ENCODE measurements around the gene ITGB1.
A peak's percentile ranks its signal among the peaks of the same experiment; 100 is the strongest.

Gene ITGB1

DNA sequence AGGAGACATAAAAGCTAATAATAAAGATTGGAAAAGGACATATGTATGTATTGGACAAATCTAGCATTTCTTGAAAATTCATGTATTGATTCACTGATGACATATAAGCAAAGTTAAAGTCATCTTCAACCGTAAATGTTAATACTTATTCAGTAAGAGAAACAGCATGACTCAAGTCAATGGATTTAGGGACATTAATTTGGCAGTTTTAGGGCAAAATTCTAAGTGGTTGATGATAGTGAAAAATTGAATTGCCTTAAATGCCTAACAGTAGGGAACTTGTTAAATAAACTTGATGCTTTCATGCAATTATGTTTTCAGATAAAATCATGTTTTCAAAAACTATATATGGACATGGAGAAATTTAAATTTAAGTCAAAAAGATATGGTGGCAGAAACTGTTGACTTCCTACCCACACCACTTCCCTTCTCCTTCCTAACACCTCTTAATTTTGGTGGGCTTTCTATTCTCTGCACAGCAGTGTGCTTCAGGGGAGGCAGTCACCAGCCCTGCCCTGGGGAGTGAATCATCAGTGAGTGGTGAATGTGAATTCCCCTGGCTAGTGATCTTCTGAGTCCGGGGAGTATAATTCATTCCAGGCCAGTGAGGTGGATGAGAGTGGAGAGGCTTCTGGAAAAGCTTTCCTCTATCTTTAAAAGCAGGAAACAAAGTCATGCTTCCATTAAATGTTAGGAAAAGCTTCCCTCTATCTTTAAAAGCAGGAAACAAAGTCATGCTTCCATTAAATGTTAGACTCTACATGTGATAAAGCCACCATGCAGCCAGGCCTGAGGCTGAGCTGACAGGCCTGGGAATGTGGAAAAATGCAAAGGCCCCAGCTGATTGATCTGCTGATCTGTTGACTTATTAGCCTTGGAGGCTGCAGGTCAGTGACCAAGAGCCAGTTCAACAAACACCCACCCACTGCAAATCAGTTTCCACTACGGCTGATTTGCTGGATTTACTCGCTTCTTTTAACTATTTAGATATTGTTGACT is 25.2 kb upstream of the ITGB1 start:
- Histone ChIP-seq H3F3A (ENCODE audit: control insufficient read depth, insufficient read depth) (peaks cover 14% of the 10 kb centered on the region), H3K4me1 (ENCODE audit: control insufficient read depth, low read length) (peaks cover 90% of the 10 kb centered on the region), H3K79me2 (ENCODE audit: control insufficient read depth, low read length) (peaks cover 4% of the 10 kb centered on the region; the same call in 1 of the 2 replicates), H3K4me2 (ENCODE audit: low read length) (peak overlapping the region; percentile 91), H4K20me1 (ENCODE audit: control insufficient read depth, insufficient read depth, low read depth, low read length) (no peaks in the 10 kb centered on the region), H3K27ac (ENCODE audit: low read depth, low read length) (peak overlapping the region; percentile 85), H3K36me3 (ENCODE audit: control insufficient read depth, low read length) (no peaks in the 10 kb centered on the region), H3K9me2 (replicated peaks; ENCODE audit: control insufficient read depth, low read length) (no peaks in the 10 kb centered on the region), H3K9me3 (ENCODE audit: control insufficient read depth, insufficient read depth, low read length) (no peaks in the 10 kb centered on the region), H3K27me3 (ENCODE audit: control insufficient read depth, low read length) (no peaks in the 10 kb centered on the region), H3K4me3 (ENCODE audit: low read length) (peak overlapping the region; percentile 13; the same call in 1 of the 2 replicates)
- no peak for TF ChIP-seq EZH2phosphoT487 (IDR thresholded peaks at IDR 0.05; ENCODE audit: borderline replicate concordance, low read length)
- TF ChIP-seq, protein P1, sequence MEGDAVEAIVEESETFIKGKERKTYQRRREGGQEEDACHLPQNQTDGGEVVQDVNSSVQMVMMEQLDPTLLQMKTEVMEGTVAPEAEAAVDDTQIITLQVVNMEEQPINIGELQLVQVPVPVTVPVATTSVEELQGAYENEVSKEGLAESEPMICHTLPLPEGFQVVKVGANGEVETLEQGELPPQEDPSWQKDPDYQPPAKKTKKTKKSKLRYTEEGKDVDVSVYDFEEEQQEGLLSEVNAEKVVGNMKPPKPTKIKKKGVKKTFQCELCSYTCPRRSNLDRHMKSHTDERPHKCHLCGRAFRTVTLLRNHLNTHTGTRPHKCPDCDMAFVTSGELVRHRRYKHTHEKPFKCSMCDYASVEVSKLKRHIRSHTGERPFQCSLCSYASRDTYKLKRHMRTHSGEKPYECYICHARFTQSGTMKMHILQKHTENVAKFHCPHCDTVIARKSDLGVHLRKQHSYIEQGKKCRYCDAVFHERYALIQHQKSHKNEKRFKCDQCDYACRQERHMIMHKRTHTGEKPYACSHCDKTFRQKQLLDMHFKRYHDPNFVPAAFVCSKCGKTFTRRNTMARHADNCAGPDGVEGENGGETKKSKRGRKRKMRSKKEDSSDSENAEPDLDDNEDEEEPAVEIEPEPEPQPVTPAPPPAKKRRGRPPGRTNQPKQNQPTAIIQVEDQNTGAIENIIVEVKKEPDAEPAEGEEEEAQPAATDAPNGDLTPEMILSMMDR (IDR thresholded peaks at IDR 0.05; ENCODE audit: low read depth, low read length, poor library complexity, severe bottlenecking): no peak

DNA sequence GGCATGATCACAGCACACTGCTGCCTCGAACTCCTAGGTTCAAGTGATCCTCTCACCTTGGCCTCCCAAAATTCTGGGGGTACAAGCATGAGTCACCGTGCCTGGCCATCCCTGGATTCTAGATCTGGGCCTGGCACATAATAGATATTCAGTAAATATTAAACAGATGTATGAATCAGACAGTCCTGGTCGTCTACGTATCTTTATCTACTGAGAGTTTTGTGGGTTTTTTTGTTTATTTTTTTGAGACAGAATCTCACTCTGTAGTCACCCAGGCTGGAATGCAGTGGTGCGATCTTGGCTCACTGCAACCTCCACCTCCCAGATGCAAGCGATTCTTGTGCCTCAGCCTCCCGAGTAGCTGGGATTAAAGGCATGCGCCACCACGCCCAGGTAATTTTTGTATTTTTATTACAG is 24.3 kb upstream of the ITGB1 start:
- no peak for TF ChIP-seq EZH2phosphoT487 (IDR thresholded peaks at IDR 0.05; ENCODE audit: borderline replicate concordance, low read length)
- TF ChIP-seq, protein P1 (IDR thresholded peaks at IDR 0.05; ENCODE audit: low read depth, low read length, poor library complexity, severe bottlenecking): no peak
- Histone ChIP-seq H3K79me2 (ENCODE audit: control insufficient read depth, low read length) (peaks cover 4% of the 10 kb centered on the region; the same call in 1 of the 2 replicates), H3K4me3 (ENCODE audit: low read length) (peak overlapping the region; percentile 75; the same call in 1 of the 2 replicates), H3F3A (ENCODE audit: control insufficient read depth, insufficient read depth) (peaks cover 14% of the 10 kb centered on the region), H4K20me1 (ENCODE audit: control insufficient read depth, insufficient read depth, low read depth, low read length) (no peaks in the 10 kb centered on the region), H3K9me3 (ENCODE audit: control insufficient read depth, insufficient read depth, low read length) (no peaks in the 10 kb centered on the region), H3K4me2 (ENCODE audit: low read length) (peak overlapping the region; percentile 91), H3K9me2 (replicated peaks; ENCODE audit: control insufficient read depth, low read length) (no peaks in the 10 kb centered on the region), H3K36me3 (ENCODE audit: control insufficient read depth, low read length) (no peaks in the 10 kb centered on the region), H3K27ac (ENCODE audit: low read depth, low read length) (peak overlapping the region; percentile 85), H3K27me3 (ENCODE audit: control insufficient read depth, low read length) (no peaks in the 10 kb centered on the region), H3K4me1 (ENCODE audit: control insufficient read depth, low read length) (peaks cover 85% of the 10 kb centered on the region)

GRCh38 chr10:32981760-32982159 is 23.7 kb upstream of the ITGB1 start:
- peaks cover 4% of the 10 kb centered on the region; the same call in 1 of the 2 replicates for H3K79me2 ChIP-seq (ENCODE audit: control insufficient read depth, low read length)
- peak overlapping the region; percentile 91 for H3K4me2 ChIP-seq (ENCODE audit: low read length)
- TF ChIP-seq, protein P1 (IDR thresholded peaks at IDR 0.05; ENCODE audit: low read depth, low read length, poor library complexity, severe bottlenecking): no peak
- no peak for TF ChIP-seq EZH2phosphoT487 (IDR thresholded peaks at IDR 0.05; ENCODE audit: borderline replicate concordance, low read length)
- no peaks in the 10 kb centered on the region for H3K36me3 ChIP-seq (ENCODE audit: control insufficient read depth, low read length)
- no peaks in the 10 kb centered on the region for H3K27me3 ChIP-seq (ENCODE audit: control insufficient read depth, low read length)
- peak overlapping the region; percentile 75 for H3K4me3 ChIP-seq (ENCODE audit: low read length)
- peak overlapping the region; percentile 85 for H3K27ac ChIP-seq (ENCODE audit: low read depth, low read length)
- peaks cover 14% of the 10 kb centered on the region for H3F3A ChIP-seq (ENCODE audit: control insufficient read depth, insufficient read depth)
- H4K20me1 ChIP-seq (ENCODE audit: control insufficient read depth, insufficient read depth, low read depth, low read length): no peaks in the 10 kb centered on the region
- no peaks in the 10 kb centered on the region for H3K9me3 ChIP-seq (ENCODE audit: control insufficient read depth, insufficient read depth, low read length)
- no peaks in the 10 kb centered on the region for H3K9me2 ChIP-seq (replicated peaks; ENCODE audit: control insufficient read depth, low read length)
- H3K4me1 ChIP-seq (ENCODE audit: control insufficient read depth, low read length): peaks cover 79% of the 10 kb centered on the region

All from DOHH2 (cell line).